Epithelial cell of prostate (primary cell): Measurements from ENCODE around the gene POLR3GL.

Source experiments
- DNase-seq: peaks from one replicate; pipeline ENCODE4 v3.0.0-alpha.2; 2011; ENCODE audit warnings: low read depth, low spot score
- H3K27ac ChIP-seq: fragments of 450-650 bp; 2 replicates; pipeline ENCODE4 v1.5.1; 2017; ENCODE audit warnings: mild to moderate bottlenecking

POLR3GL gene

DNA sequence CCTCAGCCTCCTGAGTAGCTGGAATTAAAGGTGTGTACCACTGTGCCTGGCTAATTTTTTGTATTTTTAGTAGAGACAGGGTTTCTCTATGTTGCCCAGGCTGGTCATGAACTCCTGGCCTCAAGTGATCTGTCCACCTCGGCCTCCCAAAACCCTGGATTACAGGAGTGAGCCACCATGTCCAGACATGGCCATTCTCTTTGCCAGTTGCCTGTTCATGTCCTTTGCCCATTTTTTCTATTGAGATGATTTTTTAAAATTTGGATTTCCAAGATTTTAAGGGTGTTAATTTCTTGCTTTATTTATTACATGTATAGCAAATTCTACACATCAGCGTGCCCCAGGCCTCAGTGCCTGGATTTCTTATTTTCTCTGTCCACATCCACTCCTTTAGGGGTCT is 2.8 kb downstream of the POLR3GL start:
- H3K27ac ChIP-seq, result no peak overlapping the region
- DNase-seq, result no peak

DNA sequence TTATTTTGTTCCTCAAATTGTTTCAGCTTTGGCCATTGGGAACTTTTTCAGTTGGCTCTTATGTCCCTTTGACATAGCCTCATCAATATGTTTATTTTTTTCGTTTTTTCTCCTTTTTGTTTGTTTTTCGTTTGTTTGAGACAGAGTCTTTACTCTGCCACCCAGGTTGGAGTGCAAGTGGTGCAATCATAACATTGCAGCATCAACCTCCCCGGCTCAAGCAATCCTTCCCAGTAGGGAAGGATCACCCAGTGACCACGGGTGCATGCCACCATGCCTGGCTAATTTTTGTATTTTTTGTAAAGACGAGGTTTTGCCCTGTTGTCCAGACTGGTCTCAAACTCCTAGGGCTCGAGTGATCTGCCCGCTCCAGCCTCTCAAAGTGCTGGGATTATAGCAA is 8.1 kb downstream of the POLR3GL start:
- H3K27ac ChIP-seq, result no peak overlapping the region
- no peak for DNase-seq

DNA sequence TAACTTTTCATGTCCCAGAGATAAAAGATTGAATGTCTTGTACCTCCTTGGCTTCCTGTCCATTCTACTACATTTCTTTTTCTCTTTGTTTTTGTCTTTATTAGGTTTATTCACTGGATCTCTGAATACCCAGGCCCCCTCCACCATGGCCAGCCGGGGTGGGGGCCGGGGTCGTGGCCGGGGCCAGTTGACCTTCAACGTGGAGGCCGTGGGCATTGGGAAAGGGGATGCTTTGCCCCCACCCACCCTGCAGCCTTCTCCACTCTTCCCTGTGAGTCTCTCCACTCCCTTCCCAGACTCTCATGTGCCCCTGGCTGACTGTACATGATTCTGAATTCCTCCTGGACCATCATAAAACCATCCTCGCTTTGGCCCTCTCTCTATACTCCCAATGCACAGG is 10.2 kb downstream of the POLR3GL start:
- DNase-seq, result no peak
- no peak overlapping the region for H3K27ac ChIP-seq

DNA sequence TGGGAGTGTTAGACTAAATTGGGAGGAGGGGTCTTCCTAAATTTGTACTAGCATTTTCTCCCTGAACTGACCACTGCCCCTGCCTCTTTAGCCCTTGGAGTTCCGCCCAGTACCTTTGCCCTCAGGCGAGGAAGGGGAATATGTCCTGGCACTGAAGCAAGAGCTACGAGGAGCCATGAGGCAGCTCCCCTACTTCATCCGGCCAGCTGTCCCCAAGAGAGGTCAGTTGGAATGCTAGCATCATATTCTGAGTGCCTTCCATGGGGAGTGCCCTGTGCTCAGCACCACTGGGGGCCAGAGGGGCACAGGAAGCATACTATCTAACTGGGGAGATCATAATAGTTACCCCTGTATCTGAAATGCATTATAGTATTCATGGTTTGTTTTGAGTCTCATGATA is 10.7 kb downstream of the POLR3GL start:
- no peak for DNase-seq

DNA sequence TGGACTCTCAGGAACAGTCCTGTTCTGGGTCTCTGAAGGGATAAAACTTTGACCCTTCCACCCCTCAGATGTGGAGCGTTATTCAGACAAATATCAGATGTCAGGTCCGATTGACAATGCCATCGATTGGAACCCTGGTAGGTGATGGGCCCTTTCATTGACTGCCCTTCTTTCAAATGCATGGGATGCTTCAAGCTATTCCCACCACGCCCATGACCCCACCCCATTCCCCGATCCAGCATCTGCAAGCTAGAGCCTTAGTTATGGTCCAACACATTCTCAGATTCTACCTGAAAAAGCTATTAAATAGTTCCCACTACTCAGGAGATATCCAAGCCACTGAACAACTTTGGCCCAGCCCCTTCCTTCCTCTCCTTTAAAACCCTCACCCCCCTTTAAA is 12.5 kb downstream of the POLR3GL start:
- DNase-seq, result no peak
- no peak overlapping the region for H3K27ac ChIP-seq

More for the DNA sequence above, 10.7 kb downstream of the POLR3GL start:
- H3K27ac ChIP-seq, result no peak overlapping the region

DNA sequence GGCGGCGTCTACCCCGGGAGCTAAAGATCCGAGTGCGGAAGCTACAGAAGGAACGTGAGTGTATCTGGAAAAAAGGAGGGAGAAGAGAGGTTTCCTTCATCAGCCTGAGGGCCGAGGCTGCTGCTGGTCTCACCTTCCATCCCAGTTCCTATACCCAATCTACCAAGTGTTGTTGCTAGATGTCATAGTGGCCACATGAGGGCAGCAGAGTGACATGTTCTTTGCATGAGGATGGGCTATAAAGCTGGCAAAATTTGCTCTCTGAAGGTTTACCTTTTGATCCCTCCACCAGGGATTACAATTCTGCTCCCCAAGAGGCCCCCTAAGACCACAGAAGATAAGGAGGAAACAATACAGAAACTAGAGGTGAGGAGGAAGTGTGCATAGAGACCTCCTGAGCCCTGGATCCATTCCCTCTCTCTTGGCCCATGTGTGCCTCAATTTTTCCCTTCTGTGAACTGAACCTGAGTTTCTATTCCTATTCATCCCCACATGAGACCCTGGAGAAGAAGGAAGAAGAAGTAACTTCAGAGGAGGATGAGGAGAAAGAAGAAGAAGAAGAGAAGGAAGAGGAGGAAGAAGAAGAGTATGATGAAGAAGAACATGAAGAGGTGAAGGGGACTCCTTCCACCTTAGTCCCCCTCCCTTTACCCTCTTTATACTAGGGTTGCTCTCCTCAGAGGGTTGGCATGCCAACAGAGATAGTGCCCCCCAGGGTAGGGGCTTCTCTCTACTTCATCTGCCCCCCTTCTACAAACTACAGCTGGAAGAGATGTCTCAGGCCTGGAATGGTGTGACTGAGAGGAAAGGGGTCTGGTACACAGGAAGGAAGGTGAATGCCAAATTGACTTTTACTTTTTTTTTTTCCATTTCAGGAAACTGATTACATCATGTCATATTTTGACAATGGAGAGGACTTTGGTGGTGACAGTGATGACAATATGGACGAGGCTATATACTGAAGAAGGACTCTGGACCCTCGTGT is 13.3 kb downstream of the POLR3GL start:
- H3K27ac ChIP-seq, result peak overlapping the region; percentile 99
- DNase-seq, result no peak

DNA sequence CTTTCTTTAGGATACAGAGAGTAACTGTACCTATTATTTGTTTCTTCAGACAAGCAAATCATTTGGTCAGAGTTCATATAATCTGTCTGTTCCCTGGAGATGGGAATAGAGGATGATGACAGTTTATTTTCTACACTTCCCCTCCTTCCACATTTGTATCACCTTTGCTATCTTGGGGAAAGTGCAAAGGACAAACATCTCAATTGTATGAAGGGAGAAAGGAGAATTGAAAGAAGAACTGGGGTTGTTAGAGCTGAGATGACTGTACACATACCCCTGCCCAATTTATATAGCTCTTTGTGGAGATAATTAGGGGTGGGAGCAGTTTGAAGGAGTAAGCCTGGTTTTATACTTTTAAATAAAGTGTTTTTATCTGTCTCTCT is 14.0 kb downstream of the POLR3GL start:
- H3K27ac ChIP-seq, result peak overlapping the region; percentile 99
- no peak for DNase-seq

DNA sequence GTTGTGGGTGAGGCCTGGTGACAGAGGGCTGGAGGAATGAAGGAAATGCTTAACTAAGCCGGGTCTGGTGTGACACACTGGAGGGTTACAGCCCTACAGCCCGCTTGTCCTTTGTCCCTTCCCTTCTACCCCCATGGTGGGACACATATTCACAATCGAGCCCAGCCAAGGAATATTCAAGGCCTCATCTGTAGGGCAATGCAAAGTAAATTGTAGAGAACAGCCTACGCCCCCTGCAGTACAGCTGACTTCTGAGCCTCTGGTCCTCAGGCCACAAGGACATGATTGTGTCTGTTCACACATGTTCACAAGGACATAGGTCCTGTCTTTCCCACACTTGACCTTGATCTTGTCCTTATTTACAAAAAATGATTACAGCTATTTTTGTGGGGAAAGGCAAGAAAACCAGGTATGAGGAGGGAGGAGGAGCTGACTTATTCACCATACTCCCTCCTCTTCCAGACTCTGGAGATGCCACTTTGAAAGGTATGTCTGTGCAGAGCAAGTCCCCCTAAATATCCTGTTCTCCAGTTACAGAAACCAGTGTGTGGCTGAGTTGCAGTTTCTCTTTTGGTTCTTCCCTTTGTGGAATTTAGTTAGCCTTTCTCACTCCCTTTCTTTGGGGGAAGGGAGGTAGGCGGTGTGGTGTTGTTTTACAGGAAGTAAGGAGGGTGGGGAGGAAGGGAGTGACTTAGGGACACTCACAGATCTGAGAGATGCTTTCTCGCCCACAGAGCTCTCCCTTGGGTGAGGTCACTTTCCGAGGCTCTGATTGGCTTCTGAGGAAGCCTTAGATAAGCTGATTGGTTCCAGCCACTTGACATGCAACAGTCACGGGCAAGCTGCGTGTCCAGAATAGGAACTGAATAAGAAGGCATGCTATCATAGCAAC is 14.6 kb downstream of the POLR3GL start:
- peak; percentile 96 for DNase-seq
- peak overlapping the region; percentile 99 for H3K27ac ChIP-seq

DNA sequence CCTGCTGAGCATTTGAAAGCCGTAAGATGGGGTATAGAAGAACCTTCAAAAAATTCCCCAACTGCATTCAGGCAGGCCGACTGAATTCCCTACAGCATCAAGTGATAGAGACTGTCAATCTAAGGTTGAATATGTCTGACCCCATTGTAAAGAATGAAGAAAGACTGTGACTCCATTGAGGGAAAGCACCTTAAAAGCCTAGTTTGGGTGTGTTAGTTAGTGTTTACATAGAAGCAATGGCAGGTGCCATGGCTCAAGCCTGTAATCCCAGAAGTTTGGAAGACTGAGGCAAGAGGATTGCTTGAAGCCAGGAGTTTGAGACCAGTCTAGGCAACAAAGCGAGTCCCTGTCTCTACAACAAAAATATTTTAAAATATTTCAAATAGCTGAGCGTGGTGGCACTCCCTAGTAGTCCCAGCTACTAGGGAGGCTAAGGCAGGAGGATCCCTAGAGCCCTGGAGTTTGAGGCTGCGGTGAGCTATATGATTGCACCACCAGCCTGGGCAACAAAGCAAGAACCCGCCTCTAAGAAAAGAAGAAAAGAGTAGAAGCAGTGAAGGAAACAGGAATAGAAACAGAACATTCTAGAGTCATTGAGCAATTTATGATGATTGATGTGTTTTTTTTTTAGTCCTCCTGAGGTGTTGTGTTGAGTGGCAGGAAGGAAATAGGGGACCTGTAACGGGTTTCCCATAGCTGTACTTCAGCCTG is 15.4 kb downstream of the POLR3GL start:
- no peak for DNase-seq
- peak overlapping the region; percentile 99 for H3K27ac ChIP-seq

DNA sequence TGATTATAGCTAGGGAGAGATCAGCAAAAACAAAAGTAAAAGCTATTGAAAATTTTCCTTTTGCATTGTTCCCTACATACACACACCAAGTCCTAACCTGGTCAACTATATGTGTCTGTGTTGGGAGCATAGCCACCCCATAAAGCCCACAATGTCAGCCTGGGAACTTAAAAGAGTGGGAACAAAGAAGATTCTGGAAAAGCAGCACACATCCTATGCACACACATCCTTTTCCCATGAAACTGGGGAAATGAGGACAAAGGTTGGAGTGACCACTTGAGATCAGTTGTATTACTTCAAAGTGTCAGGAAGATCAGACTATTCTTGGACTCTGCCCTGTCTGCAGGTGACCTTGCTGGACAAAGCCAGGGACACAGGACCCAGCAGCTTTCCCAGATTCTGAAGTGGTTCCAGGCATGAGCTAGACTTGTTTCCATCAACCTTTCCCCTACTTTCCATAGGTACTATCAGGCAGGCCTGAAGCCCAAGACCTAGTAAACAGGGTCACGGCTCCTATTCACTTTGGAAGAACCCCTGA is 16.0 kb downstream of the POLR3GL start:
- H3K27ac ChIP-seq, result peak overlapping the region; percentile 99
- DNase-seq, result no peak

DNA sequence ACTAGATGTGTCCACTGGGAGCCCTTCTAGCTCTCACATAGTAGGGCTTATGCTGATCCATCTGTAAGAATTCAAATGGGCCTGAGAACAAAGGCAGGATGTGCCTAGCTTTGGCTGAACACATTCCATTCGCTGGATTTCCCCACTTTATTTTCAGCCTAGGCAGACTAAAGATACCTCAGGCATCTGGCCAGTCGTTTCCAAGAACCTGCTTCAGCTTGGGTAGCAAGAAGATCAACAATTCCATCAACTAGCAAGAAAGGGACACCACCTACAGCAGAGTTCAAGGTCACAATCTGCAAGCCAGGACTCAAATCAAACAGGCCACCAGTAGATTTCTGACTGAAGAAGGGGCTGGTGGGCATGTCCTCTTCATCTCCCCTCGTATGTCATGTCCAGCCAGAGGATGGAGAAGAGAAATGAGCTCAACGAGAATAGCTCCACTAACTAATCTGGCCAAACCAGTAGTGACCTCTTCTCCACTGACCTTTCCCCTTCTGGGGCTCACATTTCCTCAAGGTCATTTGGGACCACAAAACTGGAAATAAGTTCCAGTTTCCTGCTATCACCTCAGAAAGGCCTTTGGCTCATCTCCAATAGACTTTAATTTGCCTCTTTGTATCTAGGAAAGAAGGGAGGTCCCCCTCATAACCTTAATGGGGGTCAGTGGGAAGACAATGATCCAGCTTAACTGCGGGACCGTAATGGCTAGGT is 17.7 kb downstream of the POLR3GL start:
- DNase-seq, result no peak
- no peak overlapping the region for H3K27ac ChIP-seq

DNA sequence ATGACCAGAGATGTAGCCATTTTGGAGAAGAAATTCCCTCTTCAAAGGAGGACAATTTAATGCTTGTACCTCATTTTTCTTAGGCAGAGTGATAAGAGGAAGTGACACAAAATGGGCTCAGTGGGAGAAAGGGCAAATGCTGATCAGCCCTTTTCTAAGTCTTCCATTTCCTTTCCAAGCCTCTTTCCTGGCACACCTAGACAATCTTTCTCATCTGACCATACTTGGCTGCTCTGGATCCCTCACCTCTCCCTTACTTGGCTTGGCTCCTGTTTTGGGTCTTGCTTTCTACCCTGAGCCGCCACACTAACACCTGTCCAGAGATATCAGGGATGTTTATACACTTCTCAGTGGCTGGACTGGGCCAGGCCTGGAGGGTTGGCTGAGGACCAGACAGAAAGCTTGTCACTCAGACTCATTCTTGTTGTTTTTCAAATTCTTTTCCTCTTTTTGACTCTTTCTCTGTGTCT is 18.8 kb downstream of the POLR3GL start:
- DNase-seq, result no peak

DNA sequence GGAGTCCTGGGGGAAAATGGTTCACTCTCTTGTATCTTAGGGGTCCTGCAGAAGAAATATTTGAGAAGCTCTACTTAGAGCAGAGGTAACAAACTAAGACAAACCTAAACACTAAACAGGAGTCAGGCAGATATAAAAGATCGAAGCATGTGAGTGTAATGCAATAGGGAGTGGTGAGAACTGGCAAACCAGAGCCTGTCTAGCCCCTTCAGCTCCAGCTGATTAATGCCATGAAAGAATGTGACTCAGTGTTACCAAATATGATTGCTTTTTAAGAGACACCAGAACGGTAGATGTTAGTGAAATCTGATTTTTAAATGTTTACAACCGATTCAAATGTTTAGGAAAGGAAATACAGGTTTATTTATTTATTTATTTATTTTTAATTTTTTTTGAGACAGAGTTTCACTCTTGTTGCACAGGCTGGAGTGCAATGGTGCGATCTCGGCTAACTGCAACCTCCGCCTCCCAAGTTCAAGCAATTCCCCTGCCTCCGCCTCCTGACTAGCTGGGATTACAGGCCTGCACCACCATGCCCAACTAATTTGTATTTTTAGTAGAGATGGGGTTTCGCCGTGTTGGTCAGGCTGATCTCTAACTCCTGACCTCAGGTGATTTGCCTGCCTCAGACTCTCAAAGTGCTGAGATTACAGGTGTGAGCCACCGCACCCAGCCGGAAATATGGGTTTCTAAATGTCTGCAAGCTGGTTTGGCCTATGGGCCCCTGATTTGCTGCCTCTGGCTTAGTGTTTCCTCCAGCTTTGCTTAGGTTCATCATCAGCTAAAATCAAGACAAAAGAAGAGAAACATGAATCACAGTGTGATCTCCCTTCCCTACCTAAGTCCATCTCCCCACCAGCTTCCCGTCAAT is 19.7 kb downstream of the POLR3GL start:
- H3K27ac ChIP-seq, result peak overlapping the region; percentile 92
- no peak for DNase-seq

More for the DNA sequence above, 18.8 kb downstream of the POLR3GL start:
- H3K27ac ChIP-seq, result peak overlapping the region; percentile 92

DNA sequence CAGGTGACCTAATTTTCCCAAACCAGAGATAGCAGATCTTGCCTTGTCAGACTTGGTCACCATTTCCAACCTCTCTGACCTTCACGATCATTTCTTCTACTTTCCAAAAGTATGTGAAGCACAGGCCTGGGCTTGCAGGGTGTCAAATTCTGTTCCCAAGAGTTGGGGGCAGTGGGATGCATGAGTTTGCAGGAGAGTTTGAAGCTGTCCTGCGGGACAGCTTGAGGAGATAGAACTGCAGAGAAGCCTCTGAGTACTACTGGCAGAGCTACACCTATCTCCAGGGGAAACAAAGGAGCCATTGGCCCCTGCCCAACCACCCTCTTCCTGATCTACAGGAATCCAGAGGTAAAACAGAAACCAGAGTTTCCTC is 20.6 kb downstream of the POLR3GL start:
- DNase-seq, result no peak
- H3K27ac ChIP-seq, result peak overlapping the region; percentile 92

DNA sequence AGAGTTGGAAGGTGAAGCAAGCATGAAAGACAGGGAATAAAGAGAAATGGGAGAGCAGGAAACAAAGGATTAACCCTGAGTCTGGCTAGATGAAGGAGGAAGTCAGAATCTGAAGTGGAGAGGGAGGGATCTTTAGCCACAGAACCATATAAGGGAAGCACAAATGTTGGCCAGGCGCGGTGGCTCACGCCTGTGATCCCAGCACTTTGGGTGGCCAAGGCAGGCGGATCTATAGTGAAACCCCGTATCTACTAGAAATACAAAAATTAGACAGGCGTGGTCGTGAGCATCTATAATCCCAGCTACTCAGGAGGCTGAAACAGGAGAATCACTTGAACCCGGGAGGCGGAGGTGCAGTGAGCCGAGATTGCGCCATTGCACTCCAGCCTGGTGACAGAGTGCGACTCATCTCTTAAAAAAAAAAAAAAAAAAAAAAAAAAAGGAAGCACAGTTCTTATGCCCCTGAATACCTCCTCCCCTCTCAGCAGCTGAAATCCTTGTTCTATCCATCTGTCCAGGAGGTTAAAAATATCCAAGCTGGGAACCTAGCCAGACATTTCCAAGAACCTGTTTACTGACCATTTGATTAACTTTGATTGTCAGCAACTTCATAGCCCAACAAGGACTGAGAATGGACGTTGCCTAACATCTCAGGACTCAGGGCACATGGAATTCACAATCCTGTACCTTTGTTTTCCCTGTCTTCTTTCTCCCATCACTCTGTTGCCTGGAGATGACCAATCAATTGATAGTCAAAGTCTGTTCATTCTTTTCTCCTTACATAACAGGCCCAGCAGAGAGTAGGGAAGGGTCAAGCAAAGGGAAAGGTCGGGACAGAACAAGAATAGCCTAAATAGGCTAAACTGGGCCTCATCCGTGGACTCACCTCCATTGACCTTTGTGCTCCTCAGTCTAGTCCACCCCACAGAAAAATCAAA is 21.3 kb downstream of the POLR3GL start:
- DNase-seq, result no peak
- peak overlapping the region; percentile 92 for H3K27ac ChIP-seq

DNA sequence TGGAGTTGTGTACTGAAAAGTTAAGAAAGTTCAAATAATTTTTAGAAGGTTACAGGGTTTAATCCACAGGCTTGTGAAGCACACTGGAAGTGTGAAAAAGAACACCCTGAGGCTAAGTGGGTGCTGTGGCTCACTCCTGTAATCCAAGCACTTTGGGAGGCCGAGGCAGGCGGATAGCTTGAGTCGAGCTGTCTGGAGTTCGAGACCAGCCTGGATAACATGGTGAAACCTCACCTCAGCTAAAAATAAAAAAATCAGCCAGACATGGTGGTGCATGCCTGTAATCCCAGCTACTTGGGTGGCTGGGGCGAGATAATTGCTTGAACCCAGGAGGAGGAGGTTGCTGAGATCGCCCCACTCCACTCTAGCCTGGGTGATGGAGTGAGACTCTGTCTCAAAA is 22.1 kb downstream of the POLR3GL start:
- H3K27ac ChIP-seq, result peak overlapping the region; percentile 92
- no peak for DNase-seq

DNA sequence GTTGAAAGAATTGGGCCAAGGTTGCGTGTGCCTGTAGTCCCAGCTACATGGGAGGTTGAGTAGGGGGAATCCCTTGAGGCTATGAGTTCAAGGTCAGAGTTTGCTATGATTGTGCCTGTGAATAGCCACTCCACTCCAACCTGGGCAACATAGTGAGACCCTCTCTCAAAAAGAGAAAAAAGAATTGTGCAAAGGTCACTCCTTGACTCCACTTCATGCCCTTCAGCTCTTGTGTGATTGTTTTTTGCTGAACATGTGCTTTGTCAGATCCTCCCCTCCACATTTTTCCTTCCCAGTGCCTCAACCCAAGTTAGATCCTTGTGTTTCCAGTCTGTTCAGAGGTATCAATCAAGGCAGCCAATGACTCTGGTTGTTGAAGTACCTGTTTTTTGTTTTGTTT is 23.4 kb downstream of the POLR3GL start:
- DNase-seq, result no peak
- H3K27ac ChIP-seq, result peak overlapping the region; percentile 23
